NCI-H187 treated with DMSO at 0.1 percent for 48 hours (cell line): ENCODE results near the gene RFNG.

Source experiments
- DNase-seq: peaks from one replicate; lab custom pipeline; 2025; lab: John Stamatoyannopoulos, UW

RFNG gene

GRCh38 chr17:82058230-82058854 is 6.7 kb upstream of the RFNG start:
- no peak for DNase-seq

GRCh38 chr17:82056729-82057621 is 5.4 kb upstream of the RFNG start:
- DNase-seq, result no peak

GRCh38 chr17:82055965-82056728 is 4.5 kb upstream of the RFNG start:
- no peak for DNase-seq

- DNase-seq, result no peak
Observed at GRCh38 chr17:82055023-82055964, 3.7 kb upstream of the RFNG start.

GRCh38 chr17:82054351-82055022 is 2.9 kb upstream of the RFNG start:
- DNase-seq, result no peak

GRCh38 chr17:82053556-82054263 is 2.1 kb upstream of the RFNG start:
- no peak for DNase-seq

- DNase-seq, result no peak
Observed at GRCh38 chr17:82053130-82053529, 1.5 kb upstream of the RFNG start.

GRCh38 chr17:82052638-82053059 is 1.0 kb upstream of the RFNG start:
- DNase-seq, result no peak

GRCh38 chr17:82050761-82051641 is 610 bp downstream of the RFNG start:
- no peak for DNase-seq

GRCh38 chr17:82050152-82050760 is 1.4 kb downstream of the RFNG start:
- no peak for DNase-seq

GRCh38 chr17:82049521-82049971 is 2.1 kb downstream of the RFNG start:
- DNase-seq, result no peak

- no peak for DNase-seq
Observed at GRCh38 chr17:82049106-82049505, 2.5 kb downstream of the RFNG start.

- no peak for DNase-seq
Observed at GRCh38 chr17:82048571-82048971, 3.0 kb downstream of the RFNG start.

GRCh38 chr17:82047914-82048570 is 3.6 kb downstream of the RFNG start:
- no peak for DNase-seq

- DNase-seq, result no peak
Observed at GRCh38 chr17:82047379-82047778, 4.2 kb downstream of the RFNG start.

- no peak for DNase-seq
Observed at GRCh38 chr17:82046903-82047302, 4.7 kb downstream of the RFNG start.

- DNase-seq, result no peak
Observed at GRCh38 chr17:82045936-82046484, 5.6 kb downstream of the RFNG start.

- DNase-seq, result no peak
Observed at GRCh38 chr17:82043507-82043906, 8.1 kb downstream of the RFNG start.
